C4-2B (cell line): ENCODE results near the gene CWC27.
"Not testable (repeated sequence)": the region's sequence is repeated elsewhere in the genome, so short reads cannot be mapped to it uniquely, and the experiment has no call there.

Experiments used
- H3K27ac ChIP-seq: fragments of 450-650 bp; 2 replicates; pipeline ENCODE4 v1.5.1; 2017
- CTCF ChIP-seq: fragments of 450-650 bp; conservative IDR thresholded peaks from 2 replicates; pipeline ENCODE4 v1.5.1; 2017; ENCODE audit warnings: mild to moderate bottlenecking
- ZFX ChIP-seq: fragments of 450-650 bp; IDR thresholded peaks from 2 replicates; pipeline ENCODE4 v1.6.1; 2017

CWC27 gene

GRCh38 chr5:64806537-64806936 lies 37.8 kb downstream of the CWC27 start:
- no peak overlapping the region for H3K27ac ChIP-seq
- no peak for TF ChIP-seq ZFX
- no peak for TF ChIP-seq CTCF

- TF ChIP-seq ZFX (no peak), CTCF (no peak)
- H3K27ac ChIP-seq = no peak overlapping the region
These were observed 38.8 kb downstream of the CWC27 start for GRCh38 chr5:64807520-64807919.

GRCh38 chr5:64811050-64811640 lies 42.4 kb downstream of the CWC27 start:
- H3K27ac ChIP-seq = no peak overlapping the region
- TF ChIP-seq ZFX = no peak
- peak; percentile 87 for TF ChIP-seq CTCF

GRCh38 chr5:64814073-64814472 lies 45.3 kb downstream of the CWC27 start:
- TF ChIP-seq ZFX = no peak
- no peak for TF ChIP-seq CTCF
- H3K27ac ChIP-seq = no peak overlapping the region

- no peak overlapping the region for H3K27ac ChIP-seq
- TF ChIP-seq ZFX (no peak), CTCF (no peak)
These were observed 49.5 kb downstream of the CWC27 start for GRCh38 chr5:64818245-64818644.

GRCh38 chr5:64819345-64819744 lies 50.6 kb downstream of the CWC27 start:
- H3K27ac ChIP-seq = not testable (repeated sequence)

- TF ChIP-seq CTCF (no peak), ZFX (no peak)
- H3K27ac ChIP-seq = no peak overlapping the region
These were observed 53.6 kb downstream of the CWC27 start for GRCh38 chr5:64822320-64822719.

GRCh38 chr5:64826541-64826940 lies 57.8 kb downstream of the CWC27 start:
- H3K27ac ChIP-seq = no peak overlapping the region
- TF ChIP-seq ZFX (no peak), CTCF (no peak)
